Activated CD8-positive, alpha-beta memory T cell treated with anti-CD3 and anti-CD28 coated beads, Interleukin-2, amount 50 U/mL, for 1 hour (primary cell): Measurements from ENCODE around the gene CCDC106.

Experiments used
- DNase-seq: peaks from one replicate; pipeline ENCODE4 v3.0.0-alpha.2; 2020; ENCODE audit errors: extremely low read depth

Gene CCDC106

GRCh38 chr19:55635856-55636440, 12.1 kb upstream of the CCDC106 start:
- DNase-seq: no peak

GRCh38 chr19:55636723-55637122, 11.3 kb upstream of the CCDC106 start:
- DNase-seq: no peak

- DNase-seq: no peak
Observed at GRCh38 chr19:55637534-55637933, 10.5 kb upstream of the CCDC106 start.

GRCh38 chr19:55638864-55639359, 9.1 kb upstream of the CCDC106 start:
- no peak for DNase-seq

- DNase-seq: no peak
Observed at GRCh38 chr19:55640043-55640576, 7.9 kb upstream of the CCDC106 start.

- DNase-seq: no peak
Observed at GRCh38 chr19:55640577-55641425, 7.2 kb upstream of the CCDC106 start, which contains the start of gene ZNF580. TSS of gene ZNF580 (plus strand) at chr19:55641002. CDS start at chr19:55642509, 1,507 bp downstream.

GRCh38 chr19:55641426-55642152, 6.4 kb upstream of the CCDC106 start:
- no peak for DNase-seq

- no peak for DNase-seq
Observed at GRCh38 chr19:55642153-55643002, 5.6 kb upstream of the CCDC106 start.

- DNase-seq: no peak
Observed at GRCh38 chr19:55643003-55643886, 4.8 kb upstream of the CCDC106 start, which contains the start of gene ZNF581. TSS of gene ZNF581 (plus strand) at chr19:55643649. CDS start at chr19:55644572, 923 bp downstream.

GRCh38 chr19:55643887-55644176, 4.2 kb upstream of the CCDC106 start:
- DNase-seq: no peak

- DNase-seq: no peak
Observed at GRCh38 chr19:55644191-55644833, 3.7 kb upstream of the CCDC106 start.

- no peak for DNase-seq
Observed at GRCh38 chr19:55644842-55645511, 3.0 kb upstream of the CCDC106 start.

- no peak for DNase-seq
Observed at GRCh38 chr19:55645512-55645881, 2.5 kb upstream of the CCDC106 start.

- DNase-seq: no peak
Observed at GRCh38 chr19:55646889-55647731, 902 bp upstream of the CCDC106 start.

GRCh38 chr19:55648585-55649267, 714 bp downstream of the CCDC106 start:
- no peak for DNase-seq

- DNase-seq: no peak
Observed at GRCh38 chr19:55649268-55650125, 1.5 kb downstream of the CCDC106 start.

- DNase-seq: no peak
Observed at GRCh38 chr19:55650126-55650557, 2.1 kb downstream of the CCDC106 start.
